ENCODE results near the gene MSL1.
"Not testable (repeated sequence)": the region's sequence is repeated elsewhere in the genome, so short reads cannot be mapped to it uniquely, and the experiment has no call there.

Gene MSL1

GRCh38 chr17:40139566-40140058, 17.8 kb downstream of the MSL1 start:
- no peak for DNase-seq

GRCh38 chr17:40143166-40143565, 21.4 kb downstream of the MSL1 start:
- not testable (repeated sequence) for DNase-seq

GRCh38 chr17:40145476-40145875, 23.7 kb downstream of the MSL1 start:
- no peak for DNase-seq

GRCh38 chr17:40148527-40148926, 26.8 kb downstream of the MSL1 start:
- no peak for DNase-seq

GRCh38 chr17:40150276-40150675, 28.5 kb downstream of the MSL1 start:
- no peak for DNase-seq

- peak; percentile 32 for DNase-seq
Observed at GRCh38 chr17:40151414-40151963, 29.7 kb downstream of the MSL1 start.

GRCh38 chr17:40153603-40154236, 31.9 kb downstream of the MSL1 start:
- DNase-seq, result no peak

- DNase-seq, result peak; percentile 2
Observed at GRCh38 chr17:40157973-40158372, 36.2 kb downstream of the MSL1 start.

GRCh38 chr17:40158438-40159013, 36.8 kb downstream of the MSL1 start:
- peak; percentile 52 for DNase-seq

- no peak for DNase-seq
Observed at GRCh38 chr17:40159456-40159855, 37.7 kb downstream of the MSL1 start.

GRCh38 chr17:40167685-40168261, 46.0 kb downstream of the MSL1 start:
- no peak for DNase-seq

GRCh38 chr17:40168262-40168832, 46.6 kb downstream of the MSL1 start:
- DNase-seq, result peak; percentile 25

- DNase-seq, result no peak
Observed at GRCh38 chr17:40170325-40170724, 48.6 kb downstream of the MSL1 start.

GRCh38 chr17:40171750-40172149, 50.0 kb downstream of the MSL1 start:
- no peak for DNase-seq

GRCh38 chr17:40173091-40173777, 51.5 kb downstream of the MSL1 start:
- DNase-seq, result no peak

GRCh38 chr17:40173778-40174135, 52.0 kb downstream of the MSL1 start:
- DNase-seq, result no peak

GRCh38 chr17:40174514-40174913, 52.7 kb downstream of the MSL1 start:
- DNase-seq, result no peak

GRCh38 chr17:40175928-40176753, 54.4 kb downstream of the MSL1 start:
- DNase-seq, result no peak

- DNase-seq, result no peak
Observed at GRCh38 chr17:40176754-40177110, 55.0 kb downstream of the MSL1 start.

GRCh38 chr17:40177275-40177874, 55.6 kb downstream of the MSL1 start, which contains the start of gene RAPGEFL1:
RAPGEFL1 (plus strand) TSS chr17:40177470; CDS start chr17:40177862, 392 bp downstream.
- no peak for DNase-seq

GRCh38 chr17:40178021-40178601, 56.3 kb downstream of the MSL1 start:
- no peak for DNase-seq
